Measurements from ENCODE around the gene B3GAT3.

B3GAT3 gene

DNA sequence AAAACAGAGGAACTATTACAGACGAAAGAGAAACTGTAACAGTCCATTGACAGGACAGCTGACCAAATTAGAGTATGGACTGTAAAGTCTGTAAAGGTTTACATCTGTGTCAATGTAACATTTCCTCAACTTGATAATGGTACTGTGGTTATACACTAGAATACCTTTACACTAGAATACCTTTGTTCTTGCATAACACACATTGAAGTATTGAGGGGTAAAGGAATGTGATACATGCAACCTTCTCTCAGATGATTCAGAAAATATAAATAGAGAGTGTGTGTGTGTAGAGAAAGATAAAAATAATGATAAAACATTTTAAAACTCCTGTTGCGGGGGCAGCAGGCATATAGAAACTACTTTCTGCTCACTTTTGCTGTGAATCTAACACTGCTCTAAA, 42.5 kb downstream of the B3GAT3 start:
- POLR2A ChIA-PET: interaction anchor here (0.7 to 1.4 kb wide), 2 partner anchors 13 to 36 kb away, joined by 3 to 4 read pairs; no protein-coding TSS in a partner anchor
- CTCF ChIA-PET: interaction anchor here (0.8 to 1.1 kb wide), 2 partner anchors 74 to 155 kb away, joined by 3 to 5 read pairs; partner anchors contain the start of gene INTS5
- TF ChIP-seq, protein P1, sequence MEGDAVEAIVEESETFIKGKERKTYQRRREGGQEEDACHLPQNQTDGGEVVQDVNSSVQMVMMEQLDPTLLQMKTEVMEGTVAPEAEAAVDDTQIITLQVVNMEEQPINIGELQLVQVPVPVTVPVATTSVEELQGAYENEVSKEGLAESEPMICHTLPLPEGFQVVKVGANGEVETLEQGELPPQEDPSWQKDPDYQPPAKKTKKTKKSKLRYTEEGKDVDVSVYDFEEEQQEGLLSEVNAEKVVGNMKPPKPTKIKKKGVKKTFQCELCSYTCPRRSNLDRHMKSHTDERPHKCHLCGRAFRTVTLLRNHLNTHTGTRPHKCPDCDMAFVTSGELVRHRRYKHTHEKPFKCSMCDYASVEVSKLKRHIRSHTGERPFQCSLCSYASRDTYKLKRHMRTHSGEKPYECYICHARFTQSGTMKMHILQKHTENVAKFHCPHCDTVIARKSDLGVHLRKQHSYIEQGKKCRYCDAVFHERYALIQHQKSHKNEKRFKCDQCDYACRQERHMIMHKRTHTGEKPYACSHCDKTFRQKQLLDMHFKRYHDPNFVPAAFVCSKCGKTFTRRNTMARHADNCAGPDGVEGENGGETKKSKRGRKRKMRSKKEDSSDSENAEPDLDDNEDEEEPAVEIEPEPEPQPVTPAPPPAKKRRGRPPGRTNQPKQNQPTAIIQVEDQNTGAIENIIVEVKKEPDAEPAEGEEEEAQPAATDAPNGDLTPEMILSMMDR (IDR thresholded peaks at IDR 0.05; ENCODE audit: control extremely low read depth, extremely low read depth, low read depth, missing control alignments): no peak
- no peak for DNase-seq (ENCODE audit: extremely low spot score)

DNA sequence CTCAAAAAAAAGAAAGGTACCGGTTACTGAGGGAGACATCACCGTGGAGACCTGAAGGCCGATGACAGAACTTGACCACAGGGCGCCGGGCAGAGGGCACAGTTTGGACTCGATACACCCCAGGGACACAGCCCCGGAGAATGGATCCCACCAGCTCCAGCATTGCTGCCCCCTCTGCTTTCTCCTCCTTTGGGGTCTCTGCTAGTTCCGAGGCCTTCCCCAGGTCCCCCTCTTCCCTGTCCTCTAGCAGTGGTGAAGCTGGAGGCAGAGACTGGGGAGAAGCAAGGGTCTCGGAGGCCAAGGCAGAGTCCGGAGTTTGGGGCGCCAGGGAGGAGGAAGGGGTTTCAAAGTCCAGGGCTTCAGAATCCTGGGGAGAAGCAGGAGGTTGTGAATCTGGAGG, 43.2 kb downstream of the B3GAT3 start:
- DNase-seq (ENCODE audit: extremely low spot score): no peak
- ChIA-PET POLR2A (interaction anchor here (1.4 kb wide), 1 partner anchor 13 kb away, joined by 3 read pairs; no protein-coding TSS in a partner anchor), CTCF (interaction anchor here (1.1 kb wide), 1 partner anchor 75 kb away, joined by 3 read pairs; the partner anchor contains the start of gene INTS5)
- TF ChIP-seq, protein P1 (IDR thresholded peaks at IDR 0.05; ENCODE audit: control extremely low read depth, extremely low read depth, low read depth, missing control alignments): no peak

DNA sequence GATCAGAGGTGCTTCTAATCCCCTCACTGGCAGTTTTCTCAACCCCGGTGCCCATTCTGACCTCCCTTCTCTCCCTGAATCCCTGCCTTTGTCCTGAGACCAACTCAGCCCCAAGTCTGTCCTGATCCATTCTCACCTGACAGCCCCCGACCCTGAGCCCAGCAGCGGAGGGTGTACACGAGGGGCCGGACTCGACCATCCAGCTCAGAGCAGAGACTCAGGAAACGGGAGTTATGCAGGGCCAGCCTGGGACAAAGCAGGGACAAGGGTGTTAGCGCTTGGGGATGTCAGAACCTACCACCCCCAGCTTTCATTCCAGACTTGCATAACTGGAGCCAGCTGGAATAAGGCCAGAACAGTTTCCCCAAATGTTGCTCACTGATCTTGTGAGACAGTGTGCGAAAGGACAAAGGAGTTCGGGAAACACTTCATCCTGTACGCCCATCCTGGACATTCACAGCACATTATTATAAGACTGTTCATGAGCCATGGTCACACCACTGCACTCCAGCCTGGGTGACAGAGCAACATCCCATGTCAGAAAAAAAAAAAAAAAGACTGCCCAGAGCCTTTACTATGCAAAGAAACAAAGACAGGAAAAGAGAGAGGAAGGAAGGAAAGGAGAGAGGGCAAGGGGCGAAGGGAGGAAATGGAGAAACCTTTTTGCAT, 44.6 kb downstream of the B3GAT3 start:
- no peak for DNase-seq (ENCODE audit: extremely low spot score)
- CTCF ChIA-PET: interaction anchor here (1.0 to 1.2 kb wide), 3 partner anchors 11 to 17 kb away, joined by 3 to 4 read pairs (median 3); partner anchors contain the start of gene TUT1
- POLR2A ChIA-PET: interaction anchor here (0.9 to 4.2 kb wide), 3 partner anchors 8 to 87 kb away, joined by 3 to 87 read pairs (median 4); partner anchors contain the start of genes C11orf98, CSKMT and TUT1
- TF ChIP-seq, protein P1 (IDR thresholded peaks at IDR 0.05; ENCODE audit: control extremely low read depth, extremely low read depth, low read depth, missing control alignments): no peak

DNA sequence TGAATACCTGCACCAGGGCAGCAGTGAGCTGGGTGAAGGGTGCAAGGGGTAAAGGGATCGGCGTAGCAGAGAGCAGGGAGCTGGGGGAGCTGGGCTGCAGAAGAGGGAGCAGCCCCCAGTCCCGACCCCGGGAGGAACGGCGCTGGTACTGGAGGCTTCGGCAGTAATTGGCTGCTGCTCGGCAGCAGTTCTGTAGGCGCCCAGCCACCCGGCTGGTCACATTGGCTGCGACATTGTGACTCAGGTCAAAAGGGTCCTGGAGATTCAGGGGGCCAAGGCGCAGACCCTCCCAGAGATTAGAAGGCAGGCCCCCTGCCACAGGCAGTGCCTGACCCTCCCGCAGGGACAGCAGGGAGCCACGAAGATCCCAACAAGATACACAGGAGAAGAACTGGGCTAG, 45.9 kb downstream of the B3GAT3 start:
- CTCF ChIA-PET: interaction anchor here (1.1 to 2.9 kb wide), 3 partner anchors 9 to 133 kb away, joined by 3 to 11 read pairs (median 7); partner anchors contain the start of gene TUT1
- POLR2A ChIA-PET: interaction anchor here (1.1 to 4.2 kb wide), 2 partner anchors 17 to 33 kb away, joined by 3 to 87 read pairs; partner anchors contain the start of gene TUT1
- TF ChIP-seq, protein P1 (IDR thresholded peaks at IDR 0.05; ENCODE audit: control extremely low read depth, extremely low read depth, low read depth, missing control alignments): no peak
- DNase-seq (ENCODE audit: extremely low spot score): no peak

- TF ChIP-seq, protein P1 (IDR thresholded peaks at IDR 0.05; ENCODE audit: control extremely low read depth, extremely low read depth, low read depth, missing control alignments): no peak
- ChIA-PET CTCF (interaction anchor here (0.7 to 2.9 kb wide), 8 partner anchors 8 to 151 kb away, joined by 3 to 11 read pairs (median 4); partner anchors contain the start of gene TUT1), POLR2A (interaction anchor here (0.7 to 4.2 kb wide), 5 partner anchors 17 to 254 kb away, joined by 3 to 87 read pairs (median 3); partner anchors contain the start of genes C11orf98, CSKMT and TUT1)
- no peak for DNase-seq (ENCODE audit: extremely low spot score)
Observed at GRCh38 chr11:62575156-62575555, 46.6 kb downstream of the B3GAT3 start.

DNA sequence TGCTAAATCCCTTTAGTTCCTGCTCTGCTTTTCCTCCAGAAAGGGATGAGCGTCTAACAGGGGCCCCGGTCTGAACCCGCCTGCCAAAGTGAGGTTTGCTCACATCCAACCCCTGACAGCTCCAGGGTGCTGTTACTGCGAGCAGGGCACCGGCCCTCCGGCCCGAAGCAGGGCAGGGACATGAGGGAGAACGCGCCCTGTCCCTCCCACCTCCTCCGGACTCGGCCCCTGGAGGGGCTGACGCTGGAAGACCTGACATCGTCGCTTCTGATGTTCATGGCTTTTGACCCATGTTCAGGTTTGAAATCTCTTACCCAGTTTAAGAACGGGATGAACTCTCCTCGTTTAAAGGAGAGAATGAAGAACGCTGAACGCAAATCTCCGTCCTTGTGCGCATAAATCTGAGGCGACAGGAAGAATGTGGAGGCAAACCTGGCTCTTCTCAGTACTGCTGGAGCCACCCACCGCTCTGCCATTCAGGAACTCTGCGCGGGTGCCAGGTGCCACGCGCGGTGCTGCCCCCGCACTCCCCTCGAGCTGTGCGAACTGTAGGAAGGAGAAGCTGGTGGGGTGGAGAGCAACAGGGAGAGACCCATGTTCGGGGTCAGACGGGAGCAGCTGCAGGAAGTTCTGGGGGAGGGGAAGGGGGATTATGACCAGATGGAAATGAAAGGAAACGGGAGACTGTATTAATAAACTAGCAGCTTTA, 47.3 kb downstream of the B3GAT3 start:
- DNase-seq (ENCODE audit: extremely low spot score): peak; percentile 40
- ChIA-PET CTCF (interaction anchor here (0.7 to 2.9 kb wide), 9 partner anchors 9 to 150 kb away, joined by 3 to 11 read pairs (median 4); partner anchors contain the start of gene TUT1), POLR2A (interaction anchor here (0.5 to 4.2 kb wide), 24 partner anchors 8 to 287 kb away, joined by 3 to 87 read pairs (median 6); partner anchors contain the start of genes C11orf98, CSKMT, HNRNPUL2 and MTA2)
- TF ChIP-seq, protein P1 (IDR thresholded peaks at IDR 0.05; ENCODE audit: control extremely low read depth, extremely low read depth, low read depth, missing control alignments): no peak
